GM12874 (cell line): Measurements from ENCODE around the gene TXNRD1.

Source experiments
- CTCF ChIP-seq: IDR thresholded peaks from 2 replicates; pipeline ENCODE4 v1.5.1; 2011; ENCODE audit warnings: low read depth, mild to moderate bottlenecking, control low read depth, low read length, moderate library complexity; ENCODE audit not compliant: insufficient read depth

The TXNRD1 gene

GRCh38 chr12:104321949-104322348 lies 106.4 kb downstream of the TXNRD1 start:
- no peak for TF ChIP-seq CTCF

- no peak for TF ChIP-seq CTCF
These were observed 108.3 kb downstream of the TXNRD1 start for GRCh38 chr12:104323899-104324298.

- TF ChIP-seq CTCF, result no peak
These were observed 113.2 kb downstream of the TXNRD1 start for GRCh38 chr12:104328790-104329189.

- TF ChIP-seq CTCF, result no peak
These were observed 114.3 kb downstream of the TXNRD1 start for GRCh38 chr12:104329707-104330532.

- no peak for TF ChIP-seq CTCF
These were observed 115.8 kb downstream of the TXNRD1 start for GRCh38 chr12:104331376-104331775.

- no peak for TF ChIP-seq CTCF
These were observed 118.2 kb downstream of the TXNRD1 start for GRCh38 chr12:104333692-104334255.

- TF ChIP-seq CTCF, result no peak
These were observed 119.0 kb downstream of the TXNRD1 start for GRCh38 chr12:104334581-104334980.
